Breast epithelium (tissue), 3 donors: ENCODE results near the gene NRIP1.

Experiments
- POLR2A ChIP-seq: fragments of 450-650 bp; IDR thresholded peaks from one replicate; pipeline ENCODE4 v1.6.1; 2016; ENCODE audit warnings: antibody characterized with exemption, mild to moderate bottlenecking, moderate library complexity
- POLR2AphosphoS5 ChIP-seq, 3 donors: sonication (generic); formaldehyde crosslinking; IDR thresholded peaks; one replicate each; pipeline ENCODE4 v1.6.1; 2017; ENCODE audit warnings: antibody characterized with exemption in 3 of 3
- TF ChIP-seq, protein P1 (sequence below), 3 donors: fragments of 450-650 bp; IDR thresholded peaks; one replicate each; pipeline ENCODE4 v1.5.1; 2016 to 2017; ENCODE audit warnings: antibody characterized with exemption in 3 of 3, mild to moderate bottlenecking in 3 of 3, moderate library complexity in 3 of 3

DNA sequence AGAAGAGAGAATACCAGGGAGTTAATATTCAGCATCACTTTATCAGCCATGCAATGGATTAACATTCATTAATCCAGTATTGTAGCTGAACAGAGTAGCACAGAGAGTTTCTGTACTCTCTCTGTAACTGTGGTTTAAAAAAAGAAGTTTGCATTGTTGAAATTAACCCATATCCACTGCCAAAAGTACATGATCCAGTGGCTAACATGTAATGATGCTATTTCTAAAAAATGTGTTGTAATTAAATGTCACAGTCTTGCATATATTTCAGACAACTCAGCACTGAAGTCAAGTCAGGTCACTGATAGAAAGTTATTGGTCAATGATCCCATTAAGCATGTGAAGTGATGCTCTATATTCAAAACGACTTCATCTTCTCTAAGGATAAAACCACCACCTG is 141.3 kb downstream of the NRIP1 start:
- TF ChIP-seq POLR2A (no peak), POLR2AphosphoS5 (IDR thresholded peaks at IDR 0.05) (no peak)
- TF ChIP-seq, protein P1, sequence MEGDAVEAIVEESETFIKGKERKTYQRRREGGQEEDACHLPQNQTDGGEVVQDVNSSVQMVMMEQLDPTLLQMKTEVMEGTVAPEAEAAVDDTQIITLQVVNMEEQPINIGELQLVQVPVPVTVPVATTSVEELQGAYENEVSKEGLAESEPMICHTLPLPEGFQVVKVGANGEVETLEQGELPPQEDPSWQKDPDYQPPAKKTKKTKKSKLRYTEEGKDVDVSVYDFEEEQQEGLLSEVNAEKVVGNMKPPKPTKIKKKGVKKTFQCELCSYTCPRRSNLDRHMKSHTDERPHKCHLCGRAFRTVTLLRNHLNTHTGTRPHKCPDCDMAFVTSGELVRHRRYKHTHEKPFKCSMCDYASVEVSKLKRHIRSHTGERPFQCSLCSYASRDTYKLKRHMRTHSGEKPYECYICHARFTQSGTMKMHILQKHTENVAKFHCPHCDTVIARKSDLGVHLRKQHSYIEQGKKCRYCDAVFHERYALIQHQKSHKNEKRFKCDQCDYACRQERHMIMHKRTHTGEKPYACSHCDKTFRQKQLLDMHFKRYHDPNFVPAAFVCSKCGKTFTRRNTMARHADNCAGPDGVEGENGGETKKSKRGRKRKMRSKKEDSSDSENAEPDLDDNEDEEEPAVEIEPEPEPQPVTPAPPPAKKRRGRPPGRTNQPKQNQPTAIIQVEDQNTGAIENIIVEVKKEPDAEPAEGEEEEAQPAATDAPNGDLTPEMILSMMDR (IDR thresholded peaks at IDR 0.05), result no peak
